ENCODE results near the gene ITIH1. TPM values are rescaled to one million over a fixed set of nuclear protein-coding genes. Genes with fewer than 3 reads are reported as not detected.

ITIH1 gene
- total RNA-seq, 3 donors from 2014 or later: 0.32 to 0.33 TPM; not detected in 1

DNA sequence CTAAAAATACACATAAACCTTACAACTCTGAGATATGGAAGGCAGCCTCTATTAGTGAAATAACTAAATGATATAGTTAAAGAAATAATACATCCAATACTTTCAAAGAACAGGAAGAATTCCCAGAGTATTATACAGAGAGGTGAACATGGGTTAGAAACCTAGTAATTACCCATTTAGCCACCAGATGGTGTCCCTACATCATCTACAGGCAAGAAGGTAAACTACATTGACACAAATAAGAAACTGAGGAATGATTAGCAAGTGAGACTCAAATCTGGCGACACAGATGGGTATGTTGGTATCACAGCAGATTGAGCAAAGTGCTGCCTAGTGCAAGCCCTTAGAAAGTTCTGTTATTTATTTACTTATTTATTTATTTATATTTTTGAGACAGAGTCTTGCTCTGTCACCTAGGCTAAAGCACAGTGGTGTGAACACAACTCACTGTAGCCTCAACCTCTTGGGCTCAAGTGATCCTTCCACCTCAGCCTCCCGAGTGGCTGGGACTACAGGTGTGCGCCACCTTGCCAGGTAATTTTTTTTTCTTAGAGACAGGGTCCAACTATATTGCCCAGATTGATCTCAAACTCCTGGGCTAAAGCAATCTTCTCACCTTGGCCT, 34.9 kb upstream of the ITIH1 start:
- H3K4me1 ChIP-seq: no peaks in the 10 kb centered on the region
- intact Hi-C loops (cut with DNase I; ENCODE audit: low total_unique reads): no loop called here
- DNase-seq (ENCODE audit: low spot score in 2 of 2): no peak
- H3K27me3 ChIP-seq: no peaks in the 10 kb centered on the region
- H3K9me3 ChIP-seq: no peaks in the 10 kb centered on the region
- TF ChIP-seq POLR2A (IDR thresholded peaks at IDR 0.05) (no peak), POLR2AphosphoS5 (IDR thresholded peaks at IDR 0.05) (no peak)
- TF ChIP-seq, protein P1, sequence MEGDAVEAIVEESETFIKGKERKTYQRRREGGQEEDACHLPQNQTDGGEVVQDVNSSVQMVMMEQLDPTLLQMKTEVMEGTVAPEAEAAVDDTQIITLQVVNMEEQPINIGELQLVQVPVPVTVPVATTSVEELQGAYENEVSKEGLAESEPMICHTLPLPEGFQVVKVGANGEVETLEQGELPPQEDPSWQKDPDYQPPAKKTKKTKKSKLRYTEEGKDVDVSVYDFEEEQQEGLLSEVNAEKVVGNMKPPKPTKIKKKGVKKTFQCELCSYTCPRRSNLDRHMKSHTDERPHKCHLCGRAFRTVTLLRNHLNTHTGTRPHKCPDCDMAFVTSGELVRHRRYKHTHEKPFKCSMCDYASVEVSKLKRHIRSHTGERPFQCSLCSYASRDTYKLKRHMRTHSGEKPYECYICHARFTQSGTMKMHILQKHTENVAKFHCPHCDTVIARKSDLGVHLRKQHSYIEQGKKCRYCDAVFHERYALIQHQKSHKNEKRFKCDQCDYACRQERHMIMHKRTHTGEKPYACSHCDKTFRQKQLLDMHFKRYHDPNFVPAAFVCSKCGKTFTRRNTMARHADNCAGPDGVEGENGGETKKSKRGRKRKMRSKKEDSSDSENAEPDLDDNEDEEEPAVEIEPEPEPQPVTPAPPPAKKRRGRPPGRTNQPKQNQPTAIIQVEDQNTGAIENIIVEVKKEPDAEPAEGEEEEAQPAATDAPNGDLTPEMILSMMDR (IDR thresholded peaks at IDR 0.05): peak in 1 of 3 donors; percentile 43
- H3K36me3 ChIP-seq: no peaks in the 10 kb centered on the region
- H3K4me3 ChIP-seq: no peak overlapping the region
- no peak overlapping the region for H3K27ac ChIP-seq

DNA sequence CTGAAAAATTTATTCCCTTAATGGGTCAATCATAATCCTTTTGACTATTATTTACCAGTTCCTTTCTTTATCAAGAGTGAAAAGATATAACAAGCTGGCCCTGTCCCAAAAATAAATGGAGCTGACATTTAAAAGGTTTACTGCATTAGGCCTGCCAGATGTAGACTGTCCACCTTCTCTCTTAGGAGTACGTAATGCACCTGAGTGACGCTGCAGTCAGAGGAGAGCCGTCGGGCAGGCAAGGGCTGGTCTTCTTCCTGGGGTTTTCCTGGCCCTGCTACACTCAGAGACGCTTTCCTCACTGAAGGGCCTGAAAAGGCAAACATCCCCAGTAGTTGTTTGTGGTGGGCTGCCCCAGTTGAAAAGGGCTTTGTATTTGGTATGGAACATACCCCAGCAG, 34.2 kb upstream of the ITIH1 start:
- Histone ChIP-seq H3K4me3 (no peak overlapping the region), H3K36me3 (no peaks in the 10 kb centered on the region), H3K27me3 (no peaks in the 10 kb centered on the region), H3K27ac (no peak overlapping the region), H3K4me1 (no peaks in the 10 kb centered on the region), H3K9me3 (no peaks in the 10 kb centered on the region)
- intact Hi-C loops (cut with DNase I; ENCODE audit: low total_unique reads): no loop called here
- no peak for DNase-seq (ENCODE audit: low spot score in 2 of 2)
- TF ChIP-seq, protein P1 (IDR thresholded peaks at IDR 0.05): no peak
- TF ChIP-seq POLR2A (IDR thresholded peaks at IDR 0.05) (no peak), POLR2AphosphoS5 (IDR thresholded peaks at IDR 0.05) (no peak)

DNA sequence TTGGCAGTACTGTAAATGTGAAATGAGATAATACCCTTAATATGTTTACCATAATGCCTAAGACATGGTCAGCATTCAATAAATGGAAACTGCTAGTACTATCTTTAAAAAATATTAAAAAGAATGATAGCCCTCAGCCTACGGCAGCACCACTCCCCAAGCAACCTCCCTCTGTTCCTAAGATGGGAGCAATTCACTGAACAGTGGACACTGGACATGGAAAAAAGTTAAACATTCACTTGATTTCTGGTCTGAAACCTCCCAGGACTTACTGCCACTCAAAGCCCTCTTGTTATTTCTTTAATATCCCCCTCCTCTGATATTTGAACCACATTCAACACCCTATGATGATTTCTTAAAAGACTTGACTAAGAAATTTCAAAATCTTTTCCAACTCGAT, 33.7 kb upstream of the ITIH1 start:
- no peaks in the 10 kb centered on the region for H3K9me3 ChIP-seq
- no peaks in the 10 kb centered on the region for H3K27me3 ChIP-seq
- H3K27ac ChIP-seq: no peak overlapping the region
- intact Hi-C loops (cut with DNase I; ENCODE audit: low total_unique reads): no loop called here
- H3K4me1 ChIP-seq: no peaks in the 10 kb centered on the region
- H3K4me3 ChIP-seq: no peak overlapping the region
- DNase-seq (ENCODE audit: low spot score in 2 of 2): no peak
- TF ChIP-seq, protein P1 (IDR thresholded peaks at IDR 0.05): no peak
- TF ChIP-seq POLR2A (IDR thresholded peaks at IDR 0.05) (no peak), POLR2AphosphoS5 (IDR thresholded peaks at IDR 0.05) (no peak)
- no peaks in the 10 kb centered on the region for H3K36me3 ChIP-seq

DNA sequence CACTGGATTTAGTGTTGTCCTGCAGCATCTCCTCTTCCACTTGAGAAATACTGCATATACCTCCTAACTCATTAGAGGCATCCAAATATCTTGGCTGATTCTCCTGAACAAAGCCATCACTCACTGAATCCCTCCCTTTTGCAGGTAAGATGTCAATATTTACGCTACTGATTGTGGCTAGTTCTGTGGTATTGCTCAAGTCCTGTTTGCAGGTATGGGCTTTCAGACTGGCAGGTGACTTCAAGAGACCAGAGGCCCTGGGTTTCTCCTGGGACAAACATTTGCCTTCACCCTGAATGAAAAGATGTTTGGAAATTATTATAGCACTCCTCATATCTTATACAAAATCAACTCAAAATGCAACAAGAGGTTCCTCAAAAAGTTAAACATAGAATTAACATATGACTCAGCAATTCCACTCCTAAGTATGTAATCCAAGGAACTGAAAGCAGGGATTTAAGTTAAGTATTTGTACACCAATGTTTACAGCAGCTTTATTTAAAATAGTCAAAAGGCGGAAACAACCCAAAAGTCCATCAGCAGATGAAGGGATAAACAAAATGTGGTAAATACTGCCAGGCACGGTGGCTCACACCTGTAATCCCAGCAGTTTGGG, 25.2 kb upstream of the ITIH1 start:
- TF ChIP-seq POLR2A (IDR thresholded peaks at IDR 0.05) (no peak), POLR2AphosphoS5 (IDR thresholded peaks at IDR 0.05) (no peak)
- TF ChIP-seq, protein P1 (IDR thresholded peaks at IDR 0.05): no peak
- no peak for DNase-seq (ENCODE audit: low spot score in 2 of 2)
- Histone ChIP-seq H3K4me1 (no peaks in the 10 kb centered on the region), H3K27ac (no peak overlapping the region), H3K9me3 (no peaks in the 10 kb centered on the region), H3K27me3 (no peaks in the 10 kb centered on the region), H3K36me3 (peaks cover 7% of the 10 kb centered on the region), H3K4me3 (no peak overlapping the region)
- intact Hi-C loops (cut with DNase I; ENCODE audit: low total_unique reads): no loop called here

DNA sequence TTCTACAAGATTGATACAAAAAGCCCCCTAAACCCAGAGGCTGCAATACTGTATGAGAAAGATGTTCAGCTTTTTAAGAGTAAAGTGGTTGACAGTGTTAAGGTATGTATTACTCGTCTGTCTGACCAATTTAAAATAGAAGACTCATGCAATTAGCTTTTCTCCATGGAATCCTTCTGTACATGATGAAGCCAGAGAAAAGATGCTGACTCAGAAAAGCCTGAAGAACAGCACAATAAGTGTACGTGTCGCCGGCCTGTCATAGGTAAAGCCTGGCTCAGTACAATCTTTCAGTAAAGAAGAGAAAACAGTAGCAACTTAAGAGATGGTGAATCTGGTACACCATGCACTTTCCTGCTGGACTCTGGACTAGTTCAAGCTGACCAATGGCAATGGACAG, 23.0 kb upstream of the ITIH1 start:
- no peak overlapping the region for H3K27ac ChIP-seq
- intact Hi-C loops (cut with DNase I; ENCODE audit: low total_unique reads): no loop called here
- DNase-seq (ENCODE audit: low spot score in 2 of 2): no peak
- H3K4me3 ChIP-seq: no peak overlapping the region
- peaks cover 7% of the 10 kb centered on the region for H3K36me3 ChIP-seq
- TF ChIP-seq, protein P1 (IDR thresholded peaks at IDR 0.05): no peak
- TF ChIP-seq POLR2A (IDR thresholded peaks at IDR 0.05): no peak
- no peak for TF ChIP-seq POLR2AphosphoS5 (IDR thresholded peaks at IDR 0.05)
- no peaks in the 10 kb centered on the region for H3K27me3 ChIP-seq
- H3K4me1 ChIP-seq: no peaks in the 10 kb centered on the region
- H3K9me3 ChIP-seq: no peaks in the 10 kb centered on the region
